GM19035 (cell line): ENCODE data around the gene GIMAP4.
"Not testable (repeated sequence)": the region's sequence is repeated elsewhere in the genome, so short reads cannot be mapped to it uniquely, and the experiment has no call there.

Experiments used
- ATAC-seq: cut with Tn5 transposase; IDR thresholded peaks from one replicate; pipeline ENCODE4 v1.9.1; 2021; ENCODE audit not compliant: unreplicated experiment

The GIMAP4 gene

GRCh38 chr7:150579979-150580637 lies 12.9 kb downstream of the GIMAP4 start:
- ATAC-seq: not testable (repeated sequence)

- ATAC-seq: no peak
Observed at GRCh38 chr7:150580638-150581394, 13.6 kb downstream of the GIMAP4 start.

GRCh38 chr7:150585199-150585598 lies 18.0 kb downstream of the GIMAP4 start:
- no peak for ATAC-seq

GRCh38 chr7:150586068-150586784 lies 19.0 kb downstream of the GIMAP4 start:
- ATAC-seq: no peak

- no peak for ATAC-seq
Observed at GRCh38 chr7:150586785-150587152, 19.6 kb downstream of the GIMAP4 start.

- ATAC-seq: no peak
Observed at GRCh38 chr7:150587551-150587950, 20.4 kb downstream of the GIMAP4 start.

GRCh38 chr7:150594805-150595204 lies 27.6 kb downstream of the GIMAP4 start:
- no peak for ATAC-seq

GRCh38 chr7:150595361-150595760 lies 28.2 kb downstream of the GIMAP4 start:
- no peak for ATAC-seq

- not testable (repeated sequence) for ATAC-seq
Observed at GRCh38 chr7:150603600-150603999, 36.4 kb downstream of the GIMAP4 start.

GRCh38 chr7:150610233-150610632 lies 43.0 kb downstream of the GIMAP4 start:
- no peak for ATAC-seq

GRCh38 chr7:150612925-150613324 lies 45.7 kb downstream of the GIMAP4 start:
- no peak for ATAC-seq

- no peak for ATAC-seq
Observed at GRCh38 chr7:150613880-150614279, 46.7 kb downstream of the GIMAP4 start.

- not testable (repeated sequence) for ATAC-seq
Observed at GRCh38 chr7:150614426-150614825, 47.2 kb downstream of the GIMAP4 start.

GRCh38 chr7:150615221-150615755 lies 48.1 kb downstream of the GIMAP4 start:
- not testable (repeated sequence) for ATAC-seq

GRCh38 chr7:150620061-150620460 lies 52.9 kb downstream of the GIMAP4 start:
- ATAC-seq: no peak

- ATAC-seq: peak; percentile 72
Observed at GRCh38 chr7:150620617-150621371, 53.6 kb downstream of the GIMAP4 start.

GRCh38 chr7:150621376-150621775 lies 54.2 kb downstream of the GIMAP4 start:
- peak; percentile 50 for ATAC-seq
